ENCODE measurements around the gene CANX.
"Not testable (repeated sequence)": the region's sequence is repeated elsewhere in the genome, so short reads cannot be mapped to it uniquely, and the experiment has no call there.

The CANX gene

GRCh38 chr5:179697108-179697507 is 1.7 kb upstream of the CANX start:
- in situ Hi-C loops (cut with HindIII; ENCODE audit: low sequenced_read_pairs), result no loop called here
- TF ChIP-seq CTCF (IDR thresholded peaks at IDR 0.05; ENCODE audit: low read depth, low read length, missing control alignments), result no peak

GRCh38 chr5:179697543-179697942 is 1.2 kb upstream of the CANX start:
- DNase-seq (ENCODE audit: low read depth); in situ Hi-C loops (cut with HindIII; ENCODE audit: low sequenced_read_pairs): not testable (repeated sequence)
- peak overlapping the region; percentile 76 for H3K4me3 ChIP-seq (ENCODE audit: low read depth, low read length)

More at GRCh38 chr5:179697108-179697507, 1.7 kb upstream of the CANX start:
- H3K4me3 ChIP-seq (ENCODE audit: low read depth, low read length), result no peak overlapping the region
- DNase-seq (ENCODE audit: low read depth), result no peak

GRCh38 chr5:179697993-179698934 is 503 bp upstream of the CANX start:
- in situ Hi-C loops (cut with HindIII; ENCODE audit: low sequenced_read_pairs), result no loop called here
- DNase-seq (ENCODE audit: low read depth), result peak; percentile 98

GRCh38 chr5:179699616-179700237 is 960 bp downstream of the CANX start:
- H3K4me3 ChIP-seq (ENCODE audit: low read depth, low read length), result peak overlapping the region; percentile 76
- no peak for DNase-seq (ENCODE audit: low read depth)
- in situ Hi-C loops (cut with HindIII; ENCODE audit: low sequenced_read_pairs), result no loop called here
- TF ChIP-seq CTCF (IDR thresholded peaks at IDR 0.05; ENCODE audit: low read depth, low read length, missing control alignments), result no peak

More at GRCh38 chr5:179697993-179698934, 503 bp upstream of the CANX start:
- H3K4me3 ChIP-seq (ENCODE audit: low read depth, low read length), result peak overlapping the region; percentile 76
- TF ChIP-seq CTCF (IDR thresholded peaks at IDR 0.05; ENCODE audit: low read depth, low read length, missing control alignments), result no peak

- no peak for TF ChIP-seq CTCF (IDR thresholded peaks at IDR 0.05; ENCODE audit: low read depth, low read length, missing control alignments)
- DNase-seq (ENCODE audit: low read depth), result no peak
- peak overlapping the region; percentile 76 for H3K4me3 ChIP-seq (ENCODE audit: low read depth, low read length)
- in situ Hi-C loops (cut with HindIII; ENCODE audit: low sequenced_read_pairs), result no loop called here
These were observed 1.7 kb downstream of the CANX start for GRCh38 chr5:179700401-179700918.

GRCh38 chr5:179716286-179716685 is 17.5 kb downstream of the CANX start:
- in situ Hi-C loops (cut with HindIII; ENCODE audit: low sequenced_read_pairs), result no loop called here
- TF ChIP-seq CTCF (IDR thresholded peaks at IDR 0.05; ENCODE audit: low read depth, low read length, missing control alignments), result no peak
- no peak for DNase-seq (ENCODE audit: low read depth)
- H3K4me3 ChIP-seq (ENCODE audit: low read depth, low read length), result no peak overlapping the region
